K562 (cell line): ENCODE data around the gene AKAIN1. TPM values are rescaled to one million over a fixed set of nuclear protein-coding genes. Genes with fewer than 3 reads are reported as not detected.
A peak's percentile ranks its signal among the peaks of the same experiment; 100 is the strongest.

Experiments
- ARID1B ChIP-seq: fragments of 450-650 bp; IDR thresholded peaks from 2 replicates; pipeline ENCODE4 v1.6.1; 2016; ENCODE audit warnings: antibody characterized with exemption, mild to moderate bottlenecking, inconsistent platforms
- CREB3L1 ChIP-seq: fragments of 450-650 bp; IDR thresholded peaks from 2 replicates; pipeline ENCODE4 v1.6.1; 2014; ENCODE audit warnings: low read depth, mild to moderate bottlenecking, moderate library complexity, borderline replicate concordance
- DDX20 ChIP-seq: fragments of 450-650 bp; IDR thresholded peaks from 2 replicates; pipeline ENCODE4 v1.6.1; 2016; ENCODE audit warnings: missing genetic modification characterization, low read depth, mild to moderate bottlenecking, missing compliant biosample characterization, moderate library complexity
- E4F1 ChIP-seq: fragments of 250-450 bp; sonication (Bioruptor Pico); IDR thresholded peaks from 2 replicates; pipeline ENCODE4 v1.5.0; 2021; ENCODE audit warnings: mild to moderate bottlenecking, borderline replicate concordance
- GABPA ChIP-seq: fragments of 200-800 bp; sonication (Bioruptor generic); conservative IDR thresholded peaks from 2 replicates; pipeline ENCODE4 v1.6.1; 2016; ENCODE audit warnings: low read depth, missing genetic modification characterization, missing compliant biosample characterization
- HINFP ChIP-seq: fragments of 450-650 bp; conservative IDR thresholded peaks from 2 replicates; pipeline ENCODE4 v1.6.1; 2016; ENCODE audit warnings: missing genetic modification characterization, low read depth, mild to moderate bottlenecking, control low read depth, missing compliant biosample characterization
- NBN ChIP-seq: fragments of 450-650 bp; IDR thresholded peaks from 2 replicates; pipeline ENCODE4 v1.6.1; 2016; ENCODE audit warnings: low read depth, mild to moderate bottlenecking
- NR4A1 ChIP-seq, 2 experiments: fragments of 250-450 bp in 1 of 2; fragments of 450-650 bp in 1 of 2; sonication (Bioruptor Pico) in 1 of 2; IDR thresholded peaks; 2 replicates each; pipeline versions ENCODE4 v1.4.0 to v1.6.1; 2016 to 2020; ENCODE audit warnings: mild to moderate bottlenecking in 2 of 2, missing compliant biosample characterization in 1 of 2, missing genetic modification characterization in 1 of 2, moderate library complexity in 1 of 2
- PHTF2 ChIP-seq: fragments of 250-450 bp; sonication (Bioruptor Pico); IDR thresholded peaks from 2 replicates; pipeline ENCODE4 v1.5.0; 2021; ENCODE audit warnings: mild to moderate bottlenecking
- PML ChIP-seq: IDR thresholded peaks from 2 replicates; pipeline ENCODE4 v1.6.1; 2012; ENCODE audit warnings: low read length, inconsistent platforms
- RB1 ChIP-seq: fragments of 450-650 bp; IDR thresholded peaks from 2 replicates; pipeline ENCODE4 v1.6.1; 2017; ENCODE audit warnings: low read depth, mild to moderate bottlenecking
- RCOR1 ChIP-seq, 2 experiments: IDR thresholded peaks; 2 replicates each; pipeline ENCODE4 v1.6.1; 2012; ENCODE audit warnings: low read depth in 2 of 2, low read length in 2 of 2, borderline replicate concordance in 1 of 2, improper control_type of control experiment in 1 of 2
- SMAD4 ChIP-seq: fragments of 250-450 bp; sonication (Bioruptor Pico); conservative IDR thresholded peaks from 2 replicates; pipeline ENCODE4 v1.8.0; 2021; ENCODE audit warnings: inconsistent platforms, mild to moderate bottlenecking, moderate library complexity
- YY1 ChIP-seq, 3 experiments: IDR thresholded peaks; 2 replicates each; pipeline ENCODE4 v1.6.1; 2011; ENCODE audit warnings: low read length in 2 of 3, mild to moderate bottlenecking in 2 of 3, moderate library complexity in 2 of 3, borderline replicate concordance in 1 of 3, control low read depth in 1 of 3, low read depth in 1 of 3; ENCODE audit not compliant: insufficient read depth in 3 of 3, insufficient replicate concordance in 2 of 3, control insufficient read depth in 1 of 3, insufficient read length in 1 of 3; ENCODE audit errors: extremely low read depth in 1 of 3
- ZBTB49 ChIP-seq: sonication (generic); formaldehyde crosslinking; IDR thresholded peaks from 2 replicates; pipeline ENCODE4 v1.8.0; 2022; ENCODE audit warnings: missing genetic modification reagents, mild to moderate bottlenecking, borderline replicate concordance
- ZEB2 ChIP-seq: fragments of 450-650 bp; IDR thresholded peaks from 2 replicates; pipeline ENCODE4 v1.6.1; 2016
- ZNF232 ChIP-seq: sonication (generic); formaldehyde crosslinking; IDR thresholded peaks from 2 replicates; pipeline ENCODE4 v1.8.0; 2022; ENCODE audit warnings: mild to moderate bottlenecking, missing genetic modification reagents
- ZNF507 ChIP-seq: conservative IDR thresholded peaks from 2 replicates; pipeline ENCODE4 v1.6.1; 2017; ENCODE audit warnings: missing genetic modification characterization, missing compliant biosample characterization
- ZNF699 ChIP-seq: fragments of 250-450 bp; sonication (Bioruptor Pico); IDR thresholded peaks from 2 replicates; pipeline ENCODE4 v1.8.0; 2021; ENCODE audit warnings: mild to moderate bottlenecking, moderate library complexity; ENCODE audit not compliant: insufficient replicate concordance
- polyA plus RNA-seq, 8 experiments: library from polyadenylated mRNA; depleted of rRNA in 4 of 8; stranded (reverse) in 5 of 8; unstranded in 3 of 8; fragments of >200 nt; fragmentation: Nextera tagmentation in 2 of 8; fragmentation: Illumina TruSeq in 1 of 8; extraction: Ambion mirVana in 2 of 8; extraction: Trizol in 1 of 8; gene quantifications; 2 replicates each; pipeline versions ENCODE4 v1.2.1 to v1.2.3, GENCODE V29; 2011 to 2014; ENCODE audit warnings: inconsistent platforms in 1 of 8, missing spikeins in 1 of 8
- total RNA-seq, 7 experiments: library from RNA; depleted of rRNA in 6 of 7; stranded (reverse); fragments of >200 nt in 6 of 7; fragmentation: Illumina TruSeq in 2 of 7; extraction: Trizol in 2 of 7; gene quantifications; 2 replicates each; pipeline versions ENCODE4 v1.2.1 to v1.2.3, GENCODE V29; 2011 to 2021; ENCODE audit warnings: low replicate concordance in 1 of 7

Gene AKAIN1
- total and polyA plus RNA-seq, 9 of the 15 experiments (the other 6 are each of a cell fraction or from before 2014, with no cell fraction given) = not detected

GRCh38 chr18:5237723-5238370 is 40.8 kb upstream of the AKAIN1 start (continued):
- TF ChIP-seq ZNF507 (tag) (no peak), ZNF232 (peak; percentile 78; the same call in 1 of the 2 replicates), NBN (peak; percentile 83; the same call in 1 of the 2 replicates), PHTF2 (no peak), CREB3L1 (peak; percentile 95), DDX20 (no peak), GABPA (peak; percentile 99), ZEB2 (peak; percentile 90), YY1 (IDR thresholded peaks at IDR 0.05; ENCODE audit: borderline replicate concordance in 1 of 3, control insufficient read depth in 1 of 3, extremely low read depth in 1 of 3, insufficient read depth in 3 of 3, insufficient read length in 1 of 3, insufficient replicate concordance in 2 of 3, low read depth in 1 of 3, low read length in 2 of 3) (peak; percentile 35 to 84 (median 47)), ZBTB49 (CRISPR knock-in tag) (peak; percentile 51; the same call in 1 of the 2 replicates), PML (peak; percentile 55), E4F1 (CRISPR knock-in tag) (no peak), ARID1B (no peak), RB1 (peak; percentile 80; the same call in 1 of the 2 replicates), SMAD4 (CRISPR knock-in tag) (peak; percentile 75), ZNF699 (CRISPR knock-in tag) (no peak), HINFP (no peak), NR4A1 (CRISPR knock-in tag; IDR thresholded peaks at IDR 0.05) (no peak), NR4A1 (tag; IDR thresholded peaks at IDR 0.05) (peak; percentile 60; the same call in 1 of the 2 replicates), RCOR1 (IDR thresholded peaks at IDR 0.05; ENCODE audit: borderline replicate concordance in 1 of 2, low read depth in 2 of 2, low read length in 2 of 2) (no peak)
